Measurements from ENCODE around the gene AIG1.
A peak's percentile ranks its signal among the peaks of the same experiment; 100 is the strongest.

AIG1 gene

DNA sequence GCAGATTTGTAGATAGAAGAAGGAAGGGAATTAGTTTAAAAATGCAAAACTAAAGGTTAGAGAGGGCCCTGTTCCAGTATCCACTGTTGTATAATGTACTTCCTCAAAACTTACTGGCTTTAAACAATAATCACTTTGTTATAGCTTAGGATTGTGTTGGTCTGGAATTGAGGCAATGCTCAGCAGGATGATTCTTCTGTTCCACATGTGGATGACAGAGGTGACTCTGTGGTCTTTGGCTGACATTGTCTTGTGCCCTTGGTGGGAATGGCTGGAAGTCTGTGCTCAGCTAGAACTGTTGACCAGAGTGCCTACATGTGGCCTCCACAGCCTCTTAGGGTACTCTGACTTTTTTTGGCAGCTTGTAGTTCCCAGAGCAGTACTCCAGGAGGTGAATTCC is 143.4 kb downstream of the AIG1 start:
- DNase-seq, result no peak

GRCh38 chr6:143205131-143205535 is 144.4 kb downstream of the AIG1 start:
- no peak for DNase-seq

GRCh38 chr6:143205585-143205984 is 144.9 kb downstream of the AIG1 start:
- no peak for DNase-seq

DNA sequence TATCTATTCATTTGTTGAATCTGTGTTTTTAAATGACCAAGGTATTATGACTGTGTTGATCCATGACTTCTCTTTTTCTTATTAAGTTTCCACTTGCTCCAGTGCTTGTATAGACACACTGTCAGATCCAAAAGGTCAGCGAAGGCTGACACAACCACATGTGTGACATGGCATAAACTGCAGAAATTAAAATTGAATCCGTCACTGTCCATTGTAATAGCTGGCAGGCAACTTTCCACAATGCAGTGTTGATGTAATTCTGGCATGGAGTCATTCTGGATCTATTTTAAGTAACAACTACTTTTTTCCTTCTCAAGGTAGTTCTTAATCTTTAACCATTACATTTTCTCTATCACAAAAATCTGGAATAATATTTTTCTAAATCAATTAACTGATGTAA is 145.3 kb downstream of the AIG1 start:
- no peak for DNase-seq

GRCh38 chr6:143206550-143206949 is 145.9 kb downstream of the AIG1 start:
- no peak for DNase-seq

- DNase-seq, result no peak
These were observed 149.7 kb downstream of the AIG1 start for GRCh38 chr6:143210420-143210819.

DNA sequence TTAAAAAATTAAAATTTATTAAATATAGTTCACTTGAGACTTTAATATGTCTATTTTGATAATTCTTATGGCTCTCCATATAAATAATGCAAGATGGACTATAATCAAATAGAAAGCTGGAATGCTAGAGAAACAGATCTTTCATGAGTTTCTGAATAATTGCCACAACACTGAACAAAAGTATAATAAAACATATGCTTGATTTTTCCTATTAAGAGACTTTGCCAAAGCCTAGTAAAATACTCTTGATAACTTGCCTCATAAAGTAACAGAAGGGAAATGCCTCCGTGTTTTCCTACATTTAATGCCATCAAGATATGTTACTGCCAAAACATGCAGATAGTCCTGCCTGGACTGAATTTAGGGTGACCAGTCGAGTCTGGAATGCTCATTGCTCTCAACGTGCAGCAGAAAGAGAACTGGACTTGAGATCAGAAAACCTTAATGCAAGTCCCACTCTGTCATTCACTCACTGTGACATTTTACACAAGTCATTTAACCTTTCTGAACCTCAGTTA is 153.2 kb downstream of the AIG1 start:
- DNase-seq, result no peak

DNA sequence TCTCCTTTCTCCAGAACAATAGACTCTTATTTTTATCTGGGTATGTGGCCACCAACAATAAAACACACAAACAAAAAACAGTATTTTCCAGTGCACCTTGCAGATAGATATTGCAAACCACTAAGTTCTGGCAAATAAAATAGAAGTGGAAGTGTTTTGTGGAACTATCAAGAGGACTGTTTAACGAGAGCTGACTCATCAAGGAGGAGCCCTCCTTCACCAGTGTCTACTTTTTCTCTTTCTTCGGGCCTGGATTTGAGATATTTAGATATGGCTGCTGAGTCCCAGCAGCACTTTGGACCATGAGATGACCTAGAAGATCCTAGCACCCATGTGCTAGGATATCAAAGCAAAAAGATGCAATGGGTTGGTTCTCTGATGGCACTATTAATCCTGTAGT is 154.7 kb downstream of the AIG1 start:
- DNase-seq, result no peak

GRCh38 chr6:143215771-143216170 is 155.1 kb downstream of the AIG1 start:
- DNase-seq, result no peak

DNA sequence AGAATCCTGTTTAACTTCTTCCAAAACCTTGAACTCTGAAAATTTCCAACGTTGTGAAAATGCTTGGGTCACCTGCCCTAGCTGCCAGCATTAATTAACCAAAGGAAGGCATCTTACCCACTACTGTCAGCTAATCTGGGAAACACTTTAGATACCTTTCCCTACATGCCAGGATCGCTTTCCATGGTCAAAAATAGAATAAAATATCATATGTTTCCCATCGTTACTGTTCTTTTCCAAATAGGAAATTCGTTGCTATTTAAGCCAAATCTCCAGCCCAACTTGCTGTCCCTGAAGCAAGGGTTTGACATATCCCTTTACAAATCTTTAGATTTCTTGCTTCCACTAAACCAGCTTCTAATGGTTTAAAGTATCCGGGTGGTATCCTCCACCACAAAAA is 157.5 kb downstream of the AIG1 start:
- DNase-seq, result no peak

DNA sequence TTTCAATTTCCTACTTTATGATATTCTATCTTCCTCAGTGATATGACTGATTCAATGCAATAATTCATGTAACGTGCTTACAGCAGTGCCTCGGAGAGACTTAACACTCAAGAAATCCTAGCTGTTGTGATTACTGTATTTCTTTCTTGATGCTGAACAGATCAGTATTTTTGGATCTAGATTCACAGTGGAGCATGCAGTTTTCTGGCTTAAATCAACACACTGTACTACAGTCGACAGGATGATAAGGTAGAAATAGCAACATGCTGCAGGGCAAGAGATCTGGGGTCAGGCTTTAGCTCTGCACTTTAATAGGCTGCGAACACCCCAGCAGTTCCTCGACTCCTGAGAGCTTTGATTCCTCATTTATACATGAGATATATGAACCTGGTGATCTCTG is 161.0 kb downstream of the AIG1 start:
- no peak for DNase-seq

DNA sequence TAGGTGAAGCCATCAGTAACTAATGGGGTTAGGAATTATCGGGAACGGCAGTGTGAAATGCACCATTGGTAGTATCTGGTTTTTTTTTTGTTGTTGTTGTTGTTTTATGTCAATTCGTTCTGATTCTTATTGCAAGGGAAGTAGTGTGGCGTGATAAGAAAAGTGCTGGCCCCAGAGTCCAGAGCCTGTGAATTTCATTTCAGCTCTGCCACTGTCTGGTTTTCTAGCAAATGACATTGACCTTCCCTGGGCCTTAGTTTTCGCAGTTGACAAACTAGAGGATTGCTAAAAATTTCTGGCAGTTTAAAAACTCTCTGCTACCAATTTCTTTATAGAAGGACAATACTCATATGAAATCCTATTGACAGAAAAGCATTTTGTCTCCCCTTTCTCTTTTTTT is 161.6 kb downstream of the AIG1 start:
- no peak for DNase-seq

GRCh38 chr6:143222801-143223231 is 162.1 kb downstream of the AIG1 start:
- no peak for DNase-seq

DNA sequence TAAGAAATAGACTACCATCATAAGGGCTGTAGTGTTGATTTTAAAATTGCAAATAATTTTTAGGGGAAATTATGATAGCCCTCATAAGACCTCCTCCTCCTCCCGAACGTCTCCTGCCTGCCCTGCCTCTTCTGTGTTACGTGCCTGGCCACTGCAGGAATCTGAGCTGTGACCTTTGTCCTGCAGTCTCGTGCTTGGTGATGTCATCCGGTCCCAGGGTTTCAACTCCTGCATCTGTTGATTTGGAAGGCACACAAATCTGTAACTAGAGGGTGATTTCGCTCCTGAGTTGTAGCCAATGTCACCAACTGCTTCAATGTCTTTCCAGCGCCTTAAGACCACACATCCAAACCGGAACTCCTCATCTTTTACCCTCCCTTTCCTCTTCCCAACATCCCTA is 163.2 kb downstream of the AIG1 start:
- no peak for DNase-seq

DNA sequence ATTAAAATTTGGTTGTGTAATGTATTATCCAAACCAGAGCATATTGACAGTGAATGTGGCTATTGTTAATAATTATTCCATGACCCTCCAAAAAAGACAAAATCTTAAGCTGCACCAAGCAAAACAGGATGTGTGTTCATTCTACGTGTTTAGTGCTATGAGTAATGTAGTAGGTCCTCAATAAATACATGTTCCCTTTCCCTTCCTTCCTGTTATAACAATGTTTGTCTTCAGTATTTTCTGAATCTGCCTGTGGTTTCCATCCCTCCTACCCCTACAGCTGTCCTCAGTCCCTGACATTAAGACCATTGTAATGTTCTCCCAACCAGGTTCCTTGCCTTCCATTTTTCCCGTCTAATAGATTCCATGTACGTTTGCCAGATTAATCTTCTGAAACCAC is 163.8 kb downstream of the AIG1 start:
- no peak for DNase-seq

GRCh38 chr6:143225929-143226328 is 165.2 kb downstream of the AIG1 start:
- no peak for DNase-seq

DNA sequence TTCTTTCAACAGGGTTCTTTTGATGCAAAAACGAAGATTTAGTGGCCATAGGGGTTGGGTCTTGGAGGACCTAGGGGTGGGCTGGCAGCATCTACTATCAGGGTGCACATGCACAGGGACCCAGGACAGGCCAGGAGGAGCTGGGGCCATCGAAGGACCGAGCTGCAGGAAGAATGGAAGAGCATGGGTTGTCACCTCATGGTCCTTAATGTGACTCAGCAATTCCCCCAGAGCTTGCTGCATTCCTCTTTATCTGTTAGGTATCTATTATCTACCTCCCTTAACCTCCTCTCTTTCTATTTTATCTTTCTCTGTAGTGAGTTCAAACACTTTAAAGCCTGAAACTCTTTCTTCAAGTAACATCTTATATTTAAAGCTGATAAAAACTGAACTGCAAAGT is 167.0 kb downstream of the AIG1 start:
- no peak for DNase-seq

DNA sequence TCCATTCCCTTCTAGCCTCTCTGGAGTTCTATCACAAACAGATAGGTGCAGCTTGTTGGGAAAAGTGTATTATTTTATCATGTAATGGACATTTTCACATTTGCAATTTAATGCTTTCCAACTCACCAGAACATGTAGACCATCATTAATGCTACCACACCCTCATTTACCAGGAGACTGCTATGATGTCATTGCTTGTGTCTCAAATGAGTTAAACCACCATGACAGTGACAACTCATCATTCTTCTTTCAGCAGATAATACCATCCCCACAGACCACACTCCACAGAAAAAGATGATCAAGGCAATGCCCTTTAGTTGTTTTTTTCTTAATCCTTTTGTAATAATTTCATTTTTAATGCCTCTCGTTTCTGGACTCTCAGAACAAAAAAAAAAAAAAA is 168.7 kb downstream of the AIG1 start:
- peak; percentile 2 for DNase-seq

DNA sequence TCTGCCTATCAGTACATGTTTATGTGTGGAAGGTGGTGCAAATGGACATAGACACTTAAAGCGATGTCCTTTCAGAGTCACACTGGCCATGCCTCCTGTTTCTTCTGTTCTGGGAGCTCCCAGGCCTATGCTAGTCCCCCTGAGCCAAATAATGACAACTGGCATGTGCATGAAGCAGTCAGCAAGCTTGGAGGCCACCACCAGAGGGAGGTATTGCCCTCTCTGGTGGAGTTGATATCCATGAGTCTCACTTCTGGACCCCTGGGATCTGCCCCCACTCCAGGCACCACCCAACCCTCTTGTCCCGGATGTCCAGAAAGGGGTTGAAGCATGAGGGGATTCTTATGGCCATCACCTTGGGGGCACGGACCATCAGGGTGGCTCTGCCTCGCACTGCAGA is 172.2 kb downstream of the AIG1 start:
- peak; percentile 42 for DNase-seq

GRCh38 chr6:143233554-143234285 is 173.0 kb downstream of the AIG1 start:
- DNase-seq, result no peak

DNA sequence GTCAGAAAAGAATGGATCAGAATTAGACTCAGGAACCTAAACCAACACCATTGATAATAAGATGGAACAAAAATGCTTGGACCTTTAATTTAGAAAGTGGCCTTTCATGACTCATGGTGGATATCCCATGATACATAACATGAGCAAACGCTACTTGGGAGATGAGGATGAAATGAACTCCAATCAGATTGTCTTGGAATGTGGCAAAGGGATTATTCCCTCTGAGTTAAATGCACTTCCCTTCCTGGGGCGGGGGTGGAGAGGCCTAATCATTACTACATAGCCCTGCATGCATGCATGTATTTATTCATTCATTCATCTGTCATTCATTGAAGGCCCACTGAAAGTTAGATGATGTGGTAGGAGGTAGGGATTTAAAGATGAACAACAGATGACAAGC is 174.0 kb downstream of the AIG1 start:
- no peak for DNase-seq

- no peak for DNase-seq
These were observed 175.6 kb downstream of the AIG1 start for GRCh38 chr6:143236151-143236798.

GRCh38 chr6:143238306-143238705 is 177.6 kb downstream of the AIG1 start:
- no peak for DNase-seq

DNA sequence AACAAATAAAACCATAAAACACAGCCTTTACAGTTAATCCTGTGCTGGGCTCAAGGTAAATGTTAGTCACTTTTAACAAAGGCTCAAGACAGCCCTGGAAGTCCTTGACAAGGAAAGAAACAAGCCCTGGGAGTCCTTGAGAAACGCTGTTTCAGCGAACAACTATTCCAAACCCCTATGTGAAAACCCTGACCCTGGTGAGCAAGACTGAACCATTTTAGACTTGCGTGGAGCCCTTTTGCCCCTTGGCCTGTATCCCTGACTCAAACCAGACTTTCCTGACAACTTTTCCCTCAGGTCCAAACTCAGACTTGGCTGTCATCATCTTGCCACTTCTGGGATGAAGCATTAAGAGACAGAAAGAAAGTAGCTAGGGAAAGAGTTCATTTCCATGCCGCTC is 180.4 kb downstream of the AIG1 start:
- no peak for DNase-seq

GRCh38 chr6:143241911-143242310 is 181.2 kb downstream of the AIG1 start:
- no peak for DNase-seq
